ENCODE data around the gene PTPRA. TPM values are rescaled to one million over a fixed set of nuclear protein-coding genes. Genes with fewer than 3 reads are reported as not detected.

Gene PTPRA
- total and polyA plus RNA-seq, 10 of the 15 experiments (the other 5 are each of a cell fraction or from before 2014, with no cell fraction given): 3.9 to 62.1 (median 34.6) TPM

- TF ChIP-seq, protein P1, sequence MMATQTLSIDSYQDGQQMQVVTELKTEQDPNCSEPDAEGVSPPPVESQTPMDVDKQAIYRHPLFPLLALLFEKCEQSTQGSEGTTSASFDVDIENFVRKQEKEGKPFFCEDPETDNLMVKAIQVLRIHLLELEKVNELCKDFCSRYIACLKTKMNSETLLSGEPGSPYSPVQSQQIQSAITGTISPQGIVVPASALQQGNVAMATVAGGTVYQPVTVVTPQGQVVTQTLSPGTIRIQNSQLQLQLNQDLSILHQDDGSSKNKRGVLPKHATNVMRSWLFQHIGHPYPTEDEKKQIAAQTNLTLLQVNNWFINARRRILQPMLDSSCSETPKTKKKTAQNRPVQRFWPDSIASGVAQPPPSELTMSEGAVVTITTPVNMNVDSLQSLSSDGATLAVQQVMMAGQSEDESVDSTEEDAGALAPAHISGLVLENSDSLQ (IDR thresholded peaks at IDR 0.05): no peak
- no peak for TF ChIP-seq NFYA (IDR thresholded peaks at IDR 0.05; ENCODE audit: borderline replicate concordance, low read depth, low read length)
- no peak for TF ChIP-seq IKZF2 (IDR thresholded peaks at IDR 0.05)
- no peak for TF ChIP-seq BACH1 (IDR thresholded peaks at IDR 0.05; ENCODE audit: borderline replicate concordance)
These were observed 118.3 kb downstream of the PTPRA start (continued) for GRCh38 chr20:2991532-2991931.

DNA sequence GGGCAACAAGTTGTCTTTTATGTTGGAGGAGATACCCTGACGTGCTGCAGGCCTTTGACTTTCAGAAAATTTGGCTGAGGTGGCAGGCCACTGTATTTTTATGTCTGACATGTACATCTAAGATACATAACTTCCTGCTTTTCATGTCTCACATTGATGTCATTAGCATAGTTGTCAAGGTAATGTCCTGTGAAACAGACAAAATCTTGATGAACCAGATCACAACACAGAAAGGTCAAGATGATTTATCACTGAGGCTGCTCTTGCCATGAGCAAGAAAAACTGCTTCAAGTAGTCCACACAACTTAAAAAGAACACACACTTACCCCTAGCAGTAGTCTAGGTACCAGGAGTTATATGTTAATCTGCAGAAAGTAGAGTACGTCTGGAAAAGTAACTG, 120.0 kb downstream of the PTPRA start:
- no peaks in the 10 kb centered on the region for H3K27me3 ChIP-seq (replicated peaks in 1 of 2; ENCODE audit: control insufficient read depth in 2 of 2, insufficient read depth in 2 of 2, low read length in 1 of 2)
- ChIA-PET RAD21 (ENCODE audit: unreplicated experiment) (no interaction called here), SMC1A (ENCODE audit: uncharacterized antibody, unreplicated experiment) (no interaction called here), CTCF (no interaction called here), POLR2A (no interaction called here)
- H3K4me3 ChIP-seq: no peak overlapping the region
- DNase-seq (ENCODE audit: low read depth, low spot score) (no peak), ATAC-seq (no peak), FAIRE-seq (no peak)
- no peaks in the 10 kb centered on the region for H4K20me1 ChIP-seq (ENCODE audit: control insufficient read depth, insufficient read depth)
- TF ChIP-seq, protein P2, sequence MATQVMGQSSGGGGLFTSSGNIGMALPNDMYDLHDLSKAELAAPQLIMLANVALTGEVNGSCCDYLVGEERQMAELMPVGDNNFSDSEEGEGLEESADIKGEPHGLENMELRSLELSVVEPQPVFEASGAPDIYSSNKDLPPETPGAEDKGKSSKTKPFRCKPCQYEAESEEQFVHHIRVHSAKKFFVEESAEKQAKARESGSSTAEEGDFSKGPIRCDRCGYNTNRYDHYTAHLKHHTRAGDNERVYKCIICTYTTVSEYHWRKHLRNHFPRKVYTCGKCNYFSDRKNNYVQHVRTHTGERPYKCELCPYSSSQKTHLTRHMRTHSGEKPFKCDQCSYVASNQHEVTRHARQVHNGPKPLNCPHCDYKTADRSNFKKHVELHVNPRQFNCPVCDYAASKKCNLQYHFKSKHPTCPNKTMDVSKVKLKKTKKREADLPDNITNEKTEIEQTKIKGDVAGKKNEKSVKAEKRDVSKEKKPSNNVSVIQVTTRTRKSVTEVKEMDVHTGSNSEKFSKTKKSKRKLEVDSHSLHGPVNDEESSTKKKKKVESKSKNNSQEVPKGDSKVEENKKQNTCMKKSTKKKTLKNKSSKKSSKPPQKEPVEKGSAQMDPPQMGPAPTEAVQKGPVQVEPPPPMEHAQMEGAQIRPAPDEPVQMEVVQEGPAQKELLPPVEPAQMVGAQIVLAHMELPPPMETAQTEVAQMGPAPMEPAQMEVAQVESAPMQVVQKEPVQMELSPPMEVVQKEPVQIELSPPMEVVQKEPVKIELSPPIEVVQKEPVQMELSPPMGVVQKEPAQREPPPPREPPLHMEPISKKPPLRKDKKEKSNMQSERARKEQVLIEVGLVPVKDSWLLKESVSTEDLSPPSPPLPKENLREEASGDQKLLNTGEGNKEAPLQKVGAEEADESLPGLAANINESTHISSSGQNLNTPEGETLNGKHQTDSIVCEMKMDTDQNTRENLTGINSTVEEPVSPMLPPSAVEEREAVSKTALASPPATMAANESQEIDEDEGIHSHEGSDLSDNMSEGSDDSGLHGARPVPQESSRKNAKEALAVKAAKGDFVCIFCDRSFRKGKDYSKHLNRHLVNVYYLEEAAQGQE (IDR thresholded peaks at IDR 0.05; ENCODE audit: low read depth, low read length): no peak
- TF ChIP-seq IRF3 (IDR thresholded peaks at IDR 0.05) (no peak), USF2 (IDR thresholded peaks at IDR 0.05; ENCODE audit: borderline replicate concordance, low read depth, low read length) (no peak), ZNF207 (IDR thresholded peaks at IDR 0.05; ENCODE audit: borderline replicate concordance) (no peak), IRF4 (IDR thresholded peaks at IDR 0.05; ENCODE audit: low read depth, low read length) (no peak)
- H3K9ac ChIP-seq (ENCODE audit: control insufficient read depth, insufficient read depth, low read length): no peak overlapping the region
- H3K27ac ChIP-seq (ENCODE audit: control insufficient read depth, insufficient read depth): no peak overlapping the region
- intact Hi-C loops (cut with micrococcal nuclease; ENCODE audit: unreplicated experiment): no loop called here
- in situ Hi-C loops (cut with MboI): no loop called here
- no peak overlapping the region for H3K4me2 ChIP-seq (ENCODE audit: control insufficient read depth, insufficient read depth)
- H2AFZ ChIP-seq (ENCODE audit: control insufficient read depth, low read depth, low read length): no peak overlapping the region
- no peaks in the 10 kb centered on the region for H3K79me2 ChIP-seq (ENCODE audit: control insufficient read depth, insufficient read depth, low read length)
- H3K36me3 ChIP-seq (ENCODE audit: control insufficient read depth in 2 of 2, insufficient read depth in 2 of 2, low read length in 1 of 2): peaks cover 5 to 26% of the 10 kb centered on the region in 2 experiments
- WGBS (ENCODE audit: insufficient coverage, insufficient replicate concordance, low lambda C conversion rate, missing lambda C conversion rate): 87% methylated on average over 2 of the region's 2 CpGs
- BruUV-seq (replicated peaks): no TSS peak
- no peaks in the 10 kb centered on the region for H3K4me1 ChIP-seq (ENCODE audit: control insufficient read depth, insufficient read depth, low read length)
- no peaks in the 10 kb centered on the region for H3K9me3 ChIP-seq (replicated peaks; ENCODE audit: control insufficient read depth, insufficient read depth, low read length)
